ENCODE measurements around the gene BACH1.

DNA sequence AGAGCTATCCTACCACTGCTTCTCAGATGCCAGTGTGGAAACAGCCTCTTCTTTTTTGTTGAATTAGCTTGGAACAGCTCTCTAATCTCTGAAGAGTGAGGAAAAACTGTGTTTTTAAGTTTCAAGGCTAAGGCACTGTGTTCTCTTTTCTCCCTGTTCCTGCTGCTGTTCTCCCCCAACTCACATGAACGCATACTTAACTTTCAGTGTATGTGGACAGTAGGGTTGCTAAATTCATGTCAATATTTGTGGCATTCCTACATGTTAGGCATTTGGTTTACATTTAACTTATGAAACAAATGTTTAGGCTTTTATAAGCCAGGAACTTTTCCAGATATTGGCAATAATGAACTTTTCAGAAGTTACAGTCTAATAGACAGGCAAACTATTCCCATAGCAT, 6.8 kb downstream of the BACH1 start:
- no peak for TF ChIP-seq CTCF (IDR thresholded peaks at IDR 0.05)
- TF ChIP-seq POLR2A (IDR thresholded peaks at IDR 0.05): no peak

All from breast epithelium (tissue), 3 donors.